Activated CD4-positive, alpha-beta T cell treated with anti-CD3 and anti-CD28 coated beads, Interleukin-2, amount 50 U/mL, for 24 hours (primary cell): Measurements from ENCODE around the gene LYST.
A peak's percentile ranks its signal among the peaks of the same experiment; 100 is the strongest.
"Not testable (repeated sequence)": the region's sequence is repeated elsewhere in the genome, so short reads cannot be mapped to it uniquely, and the experiment has no call there.

ENCODE experiments used
- DNase-seq, 2 donors: peaks; one replicate each; pipeline ENCODE4 v3.0.0-alpha.2; 2020; ENCODE audit warnings: low read depth in 1 of 2, low spot score in 1 of 2

LYST gene

GRCh38 chr1:235670157-235670776 lies 196.4 kb downstream of the LYST start:
- no peak for DNase-seq

- DNase-seq, result no peak
Observed at GRCh38 chr1:235669277-235669676, 197.4 kb downstream of the LYST start.

GRCh38 chr1:235663628-235664027 lies 203.1 kb downstream of the LYST start:
- no peak for DNase-seq

GRCh38 chr1:235661568-235661967 lies 205.1 kb downstream of the LYST start:
- no peak for DNase-seq

- no peak for DNase-seq
Observed at GRCh38 chr1:235659186-235659771, 207.4 kb downstream of the LYST start.

GRCh38 chr1:235657747-235658526 lies 208.8 kb downstream of the LYST start:
- DNase-seq, result no peak

- no peak for DNase-seq
Observed at GRCh38 chr1:235657269-235657668, 209.4 kb downstream of the LYST start.

GRCh38 chr1:235652364-235652763 lies 214.3 kb downstream of the LYST start:
- DNase-seq, result no peak

GRCh38 chr1:235651170-235651806 lies 215.4 kb downstream of the LYST start:
- DNase-seq, result no peak

- DNase-seq, result no peak
Observed at GRCh38 chr1:235650341-235651169, 216.2 kb downstream of the LYST start.

GRCh38 chr1:235649368-235650163 lies 217.1 kb downstream of the LYST start, which contains the start of gene GNG4:
Gene GNG4 (minus strand): TSS chr1:235649784. CDS start chr1:235583838, 65,946 bp downstream.
- DNase-seq, result no peak

- DNase-seq, result peak in 1 of 2 donors; percentile 23
Observed at GRCh38 chr1:235648954-235649367, 217.7 kb downstream of the LYST start.

- DNase-seq, result no peak
Observed at GRCh38 chr1:235648407-235648907, 218.2 kb downstream of the LYST start.

GRCh38 chr1:235647537-235647936 lies 219.2 kb downstream of the LYST start:
- DNase-seq, result not testable (repeated sequence)

GRCh38 chr1:235646463-235646862 lies 220.2 kb downstream of the LYST start:
- DNase-seq, result no peak

GRCh38 chr1:235644693-235645305 lies 221.9 kb downstream of the LYST start:
- DNase-seq, result no peak

- no peak for DNase-seq
Observed at GRCh38 chr1:235643837-235644692, 222.6 kb downstream of the LYST start.

- DNase-seq, result no peak
Observed at GRCh38 chr1:235642943-235643371, 223.7 kb downstream of the LYST start.
